Parathyroid adenoma (tissue), 2 donors: Measurements from ENCODE around the gene KCP.

Experiments used
- H2AFZ ChIP-seq: fragments of 300-600 bp; sonication (generic); one replicate; pipeline ENCODE4 v1.7.0; 2017; ENCODE audit warnings: antibody characterized with exemption, mild to moderate bottlenecking
- H3K27ac ChIP-seq: fragments of 300-600 bp; sonication (generic); one replicate; pipeline ENCODE4 v1.7.0; 2017
- H3K27me3 ChIP-seq: fragments of 300-600 bp; sonication (generic); one replicate; pipeline ENCODE4 v1.7.0; 2017; ENCODE audit warnings: low read length; ENCODE audit not compliant: control insufficient read depth, insufficient read depth
- H3K36me3 ChIP-seq: fragments of 300-600 bp; sonication (generic); one replicate; pipeline ENCODE4 v1.7.0; 2017; ENCODE audit warnings: low read length; ENCODE audit not compliant: control insufficient read depth, insufficient read depth
- H3K4me1 ChIP-seq: fragments of 300-600 bp; sonication (generic); one replicate; pipeline ENCODE4 v1.7.0; 2017; ENCODE audit warnings: control low read depth
- H3K4me2 ChIP-seq: fragments of 300-600 bp; sonication (generic); one replicate; pipeline ENCODE4 v1.7.0; 2017; ENCODE audit warnings: low read length
- H3K4me3 ChIP-seq: fragments of 300-600 bp; sonication (generic); one replicate; pipeline ENCODE4 v1.7.0; 2017; ENCODE audit warnings: low read depth, low read length
- H3K79me2 ChIP-seq: fragments of 300-600 bp; sonication (generic); one replicate; pipeline ENCODE4 v1.7.0; 2017; ENCODE audit warnings: control low read depth
- H3K9ac ChIP-seq: fragments of 300-600 bp; sonication (generic); one replicate; pipeline ENCODE4 v1.7.0; 2017; ENCODE audit warnings: mild to moderate bottlenecking
- H3K9me3 ChIP-seq: fragments of 300-600 bp; sonication (generic); one replicate; pipeline ENCODE4 v1.7.0; 2017; ENCODE audit warnings: low read length; ENCODE audit not compliant: control insufficient read depth
- TF ChIP-seq, protein P1 (sequence below): fragments of 300-600 bp; sonication (generic); IDR thresholded peaks from one replicate; pipeline ENCODE4 v1.7.0; 2017; ENCODE audit warnings: antibody characterized with exemption, mild to moderate bottlenecking
- donor health status: primary hyperparathyroidism.

KCP gene

DNA sequence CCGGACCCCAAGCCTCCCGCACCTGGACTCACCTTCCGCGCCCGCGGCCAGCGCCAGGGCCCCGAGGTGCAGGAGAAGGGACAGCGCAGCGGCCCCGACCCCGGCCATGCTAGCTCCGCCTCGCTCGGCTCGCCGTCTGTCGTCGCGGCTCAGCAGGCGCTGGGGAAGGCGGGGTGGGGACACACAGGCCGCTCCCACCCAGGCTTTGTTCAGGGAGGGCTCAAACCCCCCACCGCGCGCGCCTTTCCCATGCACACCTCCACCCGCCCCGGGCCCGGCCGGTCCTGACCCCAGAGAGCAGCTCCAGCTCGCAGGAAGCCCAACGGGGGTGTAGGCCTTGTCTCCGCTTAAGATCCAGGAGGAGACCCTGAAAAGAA, at the start of gene KCP:
KCP (minus strand) TSS at position 141 of the 377 bp plus-strand sequence; CDS start at position 108, 33 bp downstream.
- Histone ChIP-seq H3K27ac (no peak within 1 kb of the TSS), H3K4me3 (no peak within 1 kb of the TSS), H3K27me3 (no peaks in the 10 kb centered on the region), H3K9ac (no peak within 1 kb of the TSS), H3K9me3 (no peaks in the 10 kb centered on the region), H2AFZ (peak within 1 kb of the TSS; percentile 70), H3K36me3 (no peaks in the 10 kb centered on the region), H3K4me2 (peak within 1 kb of the TSS; percentile 1), H3K4me1 (no peaks in the 10 kb centered on the region), H3K79me2 (no peaks in the 10 kb centered on the region)
- TF ChIP-seq, protein P1, sequence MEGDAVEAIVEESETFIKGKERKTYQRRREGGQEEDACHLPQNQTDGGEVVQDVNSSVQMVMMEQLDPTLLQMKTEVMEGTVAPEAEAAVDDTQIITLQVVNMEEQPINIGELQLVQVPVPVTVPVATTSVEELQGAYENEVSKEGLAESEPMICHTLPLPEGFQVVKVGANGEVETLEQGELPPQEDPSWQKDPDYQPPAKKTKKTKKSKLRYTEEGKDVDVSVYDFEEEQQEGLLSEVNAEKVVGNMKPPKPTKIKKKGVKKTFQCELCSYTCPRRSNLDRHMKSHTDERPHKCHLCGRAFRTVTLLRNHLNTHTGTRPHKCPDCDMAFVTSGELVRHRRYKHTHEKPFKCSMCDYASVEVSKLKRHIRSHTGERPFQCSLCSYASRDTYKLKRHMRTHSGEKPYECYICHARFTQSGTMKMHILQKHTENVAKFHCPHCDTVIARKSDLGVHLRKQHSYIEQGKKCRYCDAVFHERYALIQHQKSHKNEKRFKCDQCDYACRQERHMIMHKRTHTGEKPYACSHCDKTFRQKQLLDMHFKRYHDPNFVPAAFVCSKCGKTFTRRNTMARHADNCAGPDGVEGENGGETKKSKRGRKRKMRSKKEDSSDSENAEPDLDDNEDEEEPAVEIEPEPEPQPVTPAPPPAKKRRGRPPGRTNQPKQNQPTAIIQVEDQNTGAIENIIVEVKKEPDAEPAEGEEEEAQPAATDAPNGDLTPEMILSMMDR: no peak

DNA sequence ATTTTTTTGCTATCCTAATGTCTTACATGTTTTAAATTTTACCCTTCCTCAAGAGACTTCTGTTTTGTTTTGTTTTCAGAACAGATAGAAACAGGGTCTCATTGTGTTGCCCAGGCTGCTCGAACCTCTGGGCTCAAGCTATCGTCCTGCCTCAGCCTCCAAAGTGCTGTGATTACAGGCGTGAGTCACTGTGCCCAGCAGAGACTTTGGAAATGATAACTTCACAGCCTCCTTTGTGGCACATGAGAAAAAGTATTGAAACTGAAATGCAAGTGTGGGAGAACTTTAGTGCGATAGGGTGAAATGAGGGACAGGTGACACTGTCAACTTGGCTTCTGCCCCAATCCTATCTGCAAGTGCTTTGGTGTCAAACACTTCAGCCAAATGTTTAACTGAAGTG, 48.8 kb upstream of the KCP start:
- Histone ChIP-seq H3K9ac (no peak overlapping the region), H3K79me2 (no peaks in the 10 kb centered on the region), H3K27ac (no peak overlapping the region), H3K36me3 (no peaks in the 10 kb centered on the region), H3K4me2 (no peak overlapping the region), H3K9me3 (no peaks in the 10 kb centered on the region), H3K4me1 (no peaks in the 10 kb centered on the region), H3K4me3 (no peak overlapping the region), H3K27me3 (no peaks in the 10 kb centered on the region), H2AFZ (no peak overlapping the region)
- TF ChIP-seq, protein P1: no peak

DNA sequence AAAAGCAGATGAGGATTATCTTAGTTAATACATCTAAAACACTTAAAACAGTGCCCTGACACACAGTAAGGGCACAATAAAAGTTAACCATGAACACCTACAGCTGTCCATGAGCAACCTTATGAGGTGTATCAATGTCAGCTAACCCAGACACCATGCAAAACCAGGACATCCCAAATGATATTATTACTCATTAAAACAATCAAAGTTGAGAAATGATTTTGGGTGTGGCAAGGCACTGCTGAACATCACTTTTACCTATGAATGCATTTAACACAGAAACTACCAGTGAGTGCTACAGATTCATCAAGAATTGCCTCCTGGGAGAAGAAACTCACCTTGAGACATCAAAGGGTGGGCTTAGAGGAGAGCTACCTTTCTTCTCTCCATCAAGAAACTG, 45.5 kb upstream of the KCP start:
- Histone ChIP-seq H3K4me1 (no peaks in the 10 kb centered on the region), H3K4me3 (no peak overlapping the region), H3K9me3 (no peaks in the 10 kb centered on the region), H3K27me3 (no peaks in the 10 kb centered on the region), H3K36me3 (no peaks in the 10 kb centered on the region), H2AFZ (no peak overlapping the region), H3K4me2 (no peak overlapping the region), H3K79me2 (no peaks in the 10 kb centered on the region), H3K9ac (no peak overlapping the region), H3K27ac (no peak overlapping the region)
- TF ChIP-seq, protein P1: no peak

DNA sequence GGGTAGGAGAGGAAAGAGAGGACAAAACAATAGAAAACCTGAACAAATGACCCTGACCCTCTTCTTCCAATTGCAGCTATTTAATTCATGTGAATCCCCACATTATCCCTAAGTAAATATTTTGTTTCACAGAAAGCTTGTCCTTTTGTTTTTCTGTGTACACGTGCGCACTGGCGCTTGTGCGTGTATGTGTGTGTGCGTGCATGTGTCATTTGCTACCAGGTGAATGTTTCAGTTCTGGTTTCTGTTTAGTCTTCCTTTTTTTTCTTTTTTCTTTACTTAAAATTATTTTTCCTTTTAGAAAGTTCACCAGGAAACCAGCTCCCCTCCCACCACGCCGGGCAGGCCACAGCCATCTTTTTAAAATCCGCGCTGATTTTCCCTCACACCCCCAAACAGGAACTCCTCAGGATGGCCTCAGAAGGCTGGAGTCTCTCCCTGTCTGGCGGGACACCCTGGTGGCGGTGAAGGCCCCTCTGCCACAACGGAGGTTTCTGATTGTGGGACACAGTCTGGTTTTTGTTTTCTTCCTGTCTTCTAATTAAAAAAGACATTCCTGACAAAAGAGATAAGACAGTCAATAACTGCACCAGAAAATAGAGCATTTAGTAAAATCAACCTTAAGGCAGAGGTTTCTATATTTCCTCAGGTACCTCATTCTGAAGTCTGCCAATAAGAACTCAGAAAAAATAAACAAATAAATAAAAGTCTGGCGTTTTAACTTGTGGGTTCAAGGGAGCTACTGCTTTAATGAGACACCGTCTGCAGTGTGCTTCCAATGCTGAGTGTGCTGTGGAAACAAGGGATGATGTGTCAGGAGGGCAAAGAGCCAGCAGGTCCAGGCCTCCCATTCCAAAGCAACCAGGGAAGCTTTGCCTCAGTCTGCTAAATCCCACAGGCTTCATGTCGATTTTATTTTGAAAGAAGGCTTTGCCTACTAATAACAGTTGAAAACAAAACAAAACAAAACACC, 44.6 kb upstream of the KCP start:
- no peak overlapping the region for H3K4me3 ChIP-seq
- no peak overlapping the region for H2AFZ ChIP-seq
- no peak overlapping the region for H3K4me2 ChIP-seq
- no peaks in the 10 kb centered on the region for H3K27me3 ChIP-seq
- no peak overlapping the region for H3K9ac ChIP-seq
- no peaks in the 10 kb centered on the region for H3K36me3 ChIP-seq
- no peak overlapping the region for H3K27ac ChIP-seq
- TF ChIP-seq, protein P1: no peak
- H3K4me1 ChIP-seq: peaks cover 3% of the 10 kb centered on the region
- H3K79me2 ChIP-seq: no peaks in the 10 kb centered on the region
- no peaks in the 10 kb centered on the region for H3K9me3 ChIP-seq

DNA sequence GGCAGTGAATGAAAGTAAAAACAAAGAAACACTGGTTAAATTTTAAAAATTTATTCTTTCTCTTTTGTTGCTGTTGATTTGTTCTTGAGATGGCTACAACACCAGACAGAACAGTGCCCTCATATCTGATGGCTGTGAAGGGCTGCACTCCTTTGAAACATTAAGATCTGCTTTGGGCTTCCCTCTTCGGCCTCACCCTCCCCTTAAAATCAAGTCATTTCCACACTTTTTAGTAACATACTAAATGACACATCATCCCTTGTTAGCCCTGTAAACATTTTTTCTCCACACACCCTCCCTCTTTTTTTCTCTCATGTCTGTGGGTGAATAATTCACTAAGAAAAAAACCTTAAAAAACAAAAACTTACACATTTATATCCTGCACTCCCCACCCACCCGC, 43.6 kb upstream of the KCP start:
- TF ChIP-seq, protein P1: no peak
- Histone ChIP-seq H2AFZ (no peak overlapping the region), H3K79me2 (no peaks in the 10 kb centered on the region), H3K27me3 (no peaks in the 10 kb centered on the region), H3K9ac (no peak overlapping the region), H3K4me3 (no peak overlapping the region), H3K9me3 (no peaks in the 10 kb centered on the region), H3K27ac (no peak overlapping the region), H3K4me1 (peaks cover 3% of the 10 kb centered on the region), H3K36me3 (no peaks in the 10 kb centered on the region), H3K4me2 (no peak overlapping the region)
